ENCODE data around the gene CCNF. TPM values are rescaled to one million over a fixed set of nuclear protein-coding genes. Genes with fewer than 3 reads are reported as not detected.

The CCNF gene
- total and polyA plus RNA-seq, 9 of the 15 experiments (the other 6 are each of a cell fraction or from before 2014, with no cell fraction given), result 4.1 to 70.1 (median 29.5) TPM

DNA sequence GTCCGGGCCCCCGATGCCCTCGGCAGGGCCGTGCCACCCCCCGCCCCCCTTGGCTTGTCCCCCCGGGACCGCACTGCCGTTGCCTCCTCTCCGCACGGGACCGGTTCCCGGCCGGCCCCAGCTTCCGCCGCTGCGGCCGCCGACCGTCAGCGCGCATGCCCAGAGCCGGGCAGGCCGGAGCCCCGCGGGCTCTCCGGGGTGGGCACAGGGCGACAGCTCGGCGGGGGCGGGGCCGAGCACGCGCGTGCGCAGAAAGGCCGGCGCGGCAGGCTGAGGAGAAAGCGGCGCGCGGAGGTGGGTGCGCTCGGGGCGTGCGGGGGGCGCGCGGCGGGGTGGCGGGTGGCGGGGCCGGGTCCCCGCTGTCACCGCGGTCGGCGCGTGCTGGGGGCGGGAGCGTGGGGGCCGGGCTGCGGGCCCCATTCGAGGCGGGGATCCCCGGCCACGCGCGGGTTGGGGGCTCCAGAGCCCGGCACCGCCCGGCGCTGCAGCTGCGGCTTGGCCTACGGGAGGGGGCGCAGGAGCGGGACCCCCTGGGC, 45.7 kb downstream of the CCNF start, which contains the start of gene TBC1D24 (continued):
- TF ChIP-seq NRF1 (conservative IDR thresholded peaks at IDR 0.05 in 1 of 2, IDR thresholded peaks at IDR 0.05 in 1 of 2) (peak; percentile 88 to 89), HNRNPL (IDR thresholded peaks at IDR 0.05; ENCODE audit: low read depth, low read length) (peak; percentile 63; the same call in 1 of the 2 replicates), ZNF445 (CRISPR knock-in tag; IDR thresholded peaks at IDR 0.05; ENCODE audit: low read depth) (no peak), YY1 (IDR thresholded peaks at IDR 0.05; ENCODE audit: borderline replicate concordance in 1 of 3, control insufficient read depth in 1 of 3, extremely low read depth in 1 of 3, insufficient read depth in 3 of 3, insufficient read length in 1 of 3, insufficient replicate concordance in 2 of 3, low read depth in 1 of 3, low read length in 2 of 3) (peak in 2 of 3 experiments; percentile 44 to 62), ZNF143 (CRISPR knock-in tag; IDR thresholded peaks at IDR 0.05) (no peak), RBBP5 (IDR thresholded peaks at IDR 0.05; ENCODE audit: borderline replicate concordance, insufficient read depth, low read length, poor library complexity, severe bottlenecking) (peak; percentile 21), POLR2G (IDR thresholded peaks at IDR 0.05; ENCODE audit: low read depth, low read length) (peak; percentile 75), REST (IDR thresholded peaks at IDR 0.05; ENCODE audit: borderline replicate concordance) (peak; percentile 37; the same call in 1 of the 2 replicates), REST (CRISPR knock-in tag; IDR thresholded peaks at IDR 0.05; ENCODE audit: low read depth) (no peak), POLR2AphosphoS5 (IDR thresholded peaks at IDR 0.05; ENCODE audit: control insufficient read depth, insufficient read depth, low read depth, low read length) (peak; percentile 38; the same call in 1 of the 2 replicates), ZNF239 (CRISPR knock-in tag; IDR thresholded peaks at IDR 0.05) (no peak), SIX5 (IDR thresholded peaks at IDR 0.05; ENCODE audit: borderline replicate concordance in 1 of 2, insufficient read depth in 1 of 2, low read depth in 1 of 2, low read length in 2 of 2) (no peak)

Measured in K562 (cell line).